Activated effector memory CD4-positive, alpha-beta T cell treated with anti-CD3 and anti-CD28 coated beads, Interleukin-2, amount 50 U/mL, for 16 hours (primary cell): ENCODE data around the gene KLC1.

Experiments used
- DNase-seq: peaks from one replicate; pipeline ENCODE4 v3.0.0-alpha.2; 2020

Gene KLC1

GRCh38 chr14:103725001-103725682, 96.1 kb downstream of the KLC1 start:
- no peak for DNase-seq

DNA sequence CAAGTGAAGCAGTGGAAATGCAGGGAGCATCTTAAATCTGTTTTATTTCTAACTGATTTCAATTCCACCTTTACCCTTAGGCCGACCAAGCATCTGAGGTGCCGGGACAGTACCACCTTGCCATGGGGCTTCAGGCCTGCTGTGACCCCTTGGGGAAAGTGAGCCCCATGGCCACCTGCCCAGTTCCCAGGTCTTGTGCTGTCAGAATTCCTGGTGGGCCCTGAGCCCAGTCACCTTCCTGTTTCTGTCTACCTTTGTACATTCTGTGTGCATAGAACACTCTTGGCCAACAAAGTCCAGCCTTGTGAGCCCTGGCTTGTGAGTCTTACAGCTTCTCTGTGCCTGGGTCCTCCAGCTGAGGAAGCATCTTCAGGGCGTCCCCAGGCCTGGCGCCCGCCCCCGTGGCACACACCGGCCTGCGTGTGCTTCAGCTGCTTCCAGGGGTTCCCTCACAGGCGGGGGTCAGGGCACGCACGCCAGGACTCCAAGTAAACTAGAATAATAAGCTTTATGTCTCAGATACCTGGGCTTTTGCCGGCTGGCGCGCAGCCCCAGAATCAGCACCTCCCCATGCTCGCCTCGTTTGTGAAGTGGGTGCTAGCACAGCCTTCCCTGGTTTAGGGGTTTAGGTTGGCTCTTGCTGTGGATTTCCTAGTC, 96.9 kb downstream of the KLC1 start:
- DNase-seq: no peak

DNA sequence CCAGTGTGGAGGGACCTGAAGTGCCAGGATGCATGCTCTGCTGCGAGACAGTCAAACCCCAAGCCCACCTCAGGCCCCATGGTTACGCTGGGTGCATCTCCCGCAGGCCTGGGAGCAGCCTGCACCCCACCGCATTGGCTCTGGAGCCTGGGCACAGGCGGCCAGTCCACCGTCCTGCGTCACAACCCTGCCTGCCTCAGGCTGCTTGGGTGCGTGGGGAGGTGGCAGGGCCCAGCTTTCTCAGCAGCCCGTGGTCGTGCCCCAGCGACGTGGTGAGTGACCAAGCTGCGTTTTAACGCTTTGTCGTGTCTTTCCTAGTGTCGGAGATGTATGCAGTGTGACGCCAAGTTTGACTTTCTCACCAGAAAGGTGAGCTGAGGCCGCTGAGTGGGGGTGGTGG, 97.5 kb downstream of the KLC1 start:
- no peak for DNase-seq

- DNase-seq: no peak
Measured at GRCh38 chr14:103727313-103727980, 98.4 kb downstream of the KLC1 start.

- DNase-seq: no peak
Measured at GRCh38 chr14:103728141-103728540, 99.1 kb downstream of the KLC1 start.

DNA sequence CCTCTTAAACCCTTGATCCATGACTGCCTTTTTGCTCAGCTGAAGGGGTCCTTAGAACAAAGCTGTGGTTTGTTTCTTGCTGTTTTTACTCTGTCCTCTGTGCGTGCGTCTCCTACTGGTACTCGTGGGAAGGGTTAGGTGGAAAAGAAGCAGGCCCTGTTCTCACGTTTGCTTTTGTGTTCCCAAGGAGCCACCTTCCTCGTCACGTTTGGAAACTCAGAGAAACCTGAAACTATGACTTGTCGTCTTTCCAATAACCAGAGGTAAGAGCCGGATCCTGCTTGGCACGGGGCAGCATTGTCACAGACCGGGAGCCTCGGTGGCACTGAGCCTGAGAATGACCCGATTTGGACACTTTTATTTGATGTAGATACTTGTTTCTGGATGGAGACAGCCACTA, 99.7 kb downstream of the KLC1 start:
- no peak for DNase-seq

DNA sequence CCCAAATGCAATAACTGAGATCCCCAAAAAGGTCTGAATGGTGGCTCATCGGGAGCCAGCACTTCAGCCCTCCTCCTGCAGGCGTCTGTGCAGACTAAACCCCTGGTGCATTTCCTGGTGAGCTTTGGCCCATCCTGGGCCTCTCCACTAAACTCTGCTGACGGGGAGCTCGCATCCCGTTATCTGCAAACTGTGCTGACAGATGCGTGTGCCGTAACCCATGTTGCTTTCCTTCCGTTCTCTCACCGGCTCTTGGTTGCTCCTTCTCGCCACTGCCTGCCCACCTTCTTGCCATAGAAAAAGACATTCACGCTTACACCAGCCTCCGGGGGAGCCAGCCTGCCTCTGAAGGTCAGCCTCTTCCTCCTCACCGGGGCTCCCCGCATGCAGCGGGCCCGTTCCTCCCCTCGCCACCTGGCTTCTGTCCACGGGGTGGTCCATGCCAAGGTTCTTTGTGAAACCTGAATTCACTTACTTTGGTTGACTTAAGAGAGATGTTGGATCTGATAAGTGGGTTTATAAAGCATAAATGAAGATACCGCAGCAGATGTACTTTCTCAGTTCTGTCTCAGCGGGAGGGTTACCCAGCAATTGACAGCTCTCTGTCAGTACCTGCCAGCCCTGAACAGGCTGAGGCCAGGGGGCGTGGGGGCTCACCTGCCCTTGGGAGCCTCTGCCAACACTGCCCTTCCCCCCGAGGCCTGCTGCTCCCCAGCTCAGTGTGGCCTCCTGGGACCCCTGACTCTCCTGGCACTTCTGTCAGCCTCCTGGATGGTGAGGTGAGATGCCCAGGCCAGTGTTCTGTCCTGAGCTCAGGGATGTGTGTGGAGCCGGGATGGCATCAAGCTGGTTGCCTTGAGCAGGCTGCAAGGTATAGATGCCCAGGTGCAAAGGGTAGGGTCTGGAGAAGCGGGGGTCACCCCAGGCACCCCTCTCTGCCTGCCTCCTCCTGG, 100.8 kb downstream of the KLC1 start:
- no peak for DNase-seq

DNA sequence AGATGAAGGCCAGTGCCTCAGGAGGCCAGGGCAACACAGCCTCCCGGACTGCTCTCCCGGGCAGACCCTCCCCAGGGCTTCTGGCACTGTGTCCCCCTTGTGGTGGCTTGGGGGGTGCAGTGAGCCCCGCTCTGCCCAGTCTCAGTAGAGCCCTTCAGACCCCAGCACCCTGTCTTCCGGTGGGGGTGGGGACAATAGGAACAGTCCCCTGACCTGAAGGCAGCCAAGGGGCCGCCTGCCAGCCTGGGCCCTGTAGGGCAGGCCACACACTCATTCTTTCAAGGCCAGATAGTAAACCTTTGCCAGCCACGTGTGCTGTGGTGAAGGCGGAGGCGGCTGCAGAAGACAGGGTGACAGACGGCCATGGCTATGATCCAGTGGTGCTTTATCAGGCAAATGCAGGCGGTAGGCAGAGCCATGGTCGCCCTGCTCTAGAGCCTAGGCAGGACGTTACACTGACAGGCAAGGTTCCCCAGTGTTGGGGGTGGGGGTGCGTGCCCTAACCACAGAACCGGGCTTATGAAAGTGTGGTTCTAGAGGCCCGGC, 101.6 kb downstream of the KLC1 start:
- no peak for DNase-seq

DNA sequence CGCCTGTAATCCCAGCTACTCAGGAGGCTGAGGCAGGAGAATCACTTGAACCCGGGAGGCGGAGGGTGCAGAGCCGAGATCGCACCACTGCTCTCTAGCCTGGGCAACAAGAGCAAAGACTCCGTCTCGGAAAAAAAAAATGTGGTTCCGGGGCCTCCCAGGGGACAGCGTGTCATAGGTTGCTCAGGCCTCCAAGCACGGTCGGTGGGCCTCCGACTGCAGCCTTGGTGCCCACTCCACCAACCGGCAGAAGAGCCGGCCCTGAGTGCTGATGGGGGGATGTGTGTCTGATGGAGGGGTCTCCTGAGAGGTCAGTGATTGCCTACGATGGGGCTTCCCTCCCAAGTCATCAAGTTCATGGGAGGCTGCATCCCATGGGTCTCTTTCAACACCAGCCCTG, 102.5 kb downstream of the KLC1 start:
- DNase-seq: no peak

GRCh38 chr14:103731916-103732867, 103.2 kb downstream of the KLC1 start:
- no peak for DNase-seq

- no peak for DNase-seq
Measured at GRCh38 chr14:103732868-103733620, 104.0 kb downstream of the KLC1 start.

DNA sequence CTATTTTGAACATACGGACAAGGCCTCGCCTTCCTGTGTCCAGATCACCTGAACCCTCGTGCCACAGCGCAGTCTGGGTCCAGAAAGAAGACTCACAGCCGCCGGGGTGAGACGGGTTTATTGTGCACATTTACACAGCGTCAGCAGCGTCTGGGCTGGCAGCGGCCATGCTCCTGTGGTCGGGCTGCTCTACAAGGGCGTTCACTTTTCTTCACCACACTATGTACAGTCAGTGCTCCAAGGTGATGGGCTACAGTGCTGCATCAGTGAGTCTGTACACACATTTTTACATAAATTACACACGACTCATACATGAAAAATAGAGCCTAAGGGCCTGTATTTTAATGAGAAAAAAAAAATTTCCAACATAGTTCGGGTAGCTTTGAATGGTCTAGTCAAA, 104.6 kb downstream of the KLC1 start:
- DNase-seq: no peak

- no peak for DNase-seq
Measured at GRCh38 chr14:103734081-103734888, 105.3 kb downstream of the KLC1 start.

DNA sequence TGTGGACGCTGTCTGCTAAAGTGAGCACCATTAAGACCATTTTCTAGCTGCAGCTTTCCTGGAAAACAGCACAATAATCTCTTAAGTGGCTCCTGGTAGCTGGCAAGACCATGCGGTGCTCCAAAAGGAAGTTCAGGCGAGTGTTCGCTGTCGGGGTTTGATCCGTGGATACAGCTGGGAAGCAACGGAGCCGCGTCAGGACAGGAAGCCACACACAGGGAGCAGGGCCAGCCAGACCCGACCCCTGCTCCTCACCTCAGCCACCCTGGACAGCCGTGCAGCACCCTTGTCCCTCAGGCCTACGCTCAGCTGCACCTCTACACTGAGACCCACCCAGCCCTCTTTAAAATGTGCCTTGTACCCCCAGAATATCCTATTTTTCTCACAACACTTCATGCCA, 106.0 kb downstream of the KLC1 start:
- no peak for DNase-seq

DNA sequence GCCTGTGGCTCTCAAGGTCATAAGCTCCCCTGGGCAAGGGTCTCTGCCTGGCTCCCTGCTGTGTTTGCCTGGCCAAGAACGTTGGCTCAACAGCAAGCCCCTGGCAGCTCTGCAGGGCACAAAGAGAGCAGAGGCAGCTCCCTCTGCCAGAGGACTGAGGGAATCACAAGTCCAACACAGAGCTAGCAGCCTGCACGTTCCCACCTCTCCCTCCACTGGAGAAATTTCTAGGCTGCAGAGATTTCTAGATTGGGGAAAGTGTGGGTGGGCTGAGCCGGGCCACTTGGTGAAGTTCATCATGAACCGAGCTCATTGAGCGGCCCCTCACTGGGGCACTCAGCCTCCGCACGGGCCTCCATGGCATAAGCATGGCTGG, 106.4 kb downstream of the KLC1 start:
- no peak for DNase-seq

GRCh38 chr14:103735815-103736545, 107.0 kb downstream of the KLC1 start:
- no peak for DNase-seq

- DNase-seq: no peak
Measured at GRCh38 chr14:103736546-103737431, 107.8 kb downstream of the KLC1 start.

- DNase-seq: no peak
Measured at GRCh38 chr14:103737432-103738045, 108.5 kb downstream of the KLC1 start.
